Stimulated activated CD8-positive, alpha-beta memory T cell treated with anti-CD3 and anti-CD28 coated beads, Interleukin-2, amount 100 ng/mL, for 48 hours (primary cell): Measurements from ENCODE around the gene CDH22.

Experiments used
- DNase-seq, 2 donors: peaks; one replicate each; pipeline ENCODE4 v3.0.0-alpha.2; 2020; ENCODE audit warnings: low read depth in 2 of 2

CDH22 gene

DNA sequence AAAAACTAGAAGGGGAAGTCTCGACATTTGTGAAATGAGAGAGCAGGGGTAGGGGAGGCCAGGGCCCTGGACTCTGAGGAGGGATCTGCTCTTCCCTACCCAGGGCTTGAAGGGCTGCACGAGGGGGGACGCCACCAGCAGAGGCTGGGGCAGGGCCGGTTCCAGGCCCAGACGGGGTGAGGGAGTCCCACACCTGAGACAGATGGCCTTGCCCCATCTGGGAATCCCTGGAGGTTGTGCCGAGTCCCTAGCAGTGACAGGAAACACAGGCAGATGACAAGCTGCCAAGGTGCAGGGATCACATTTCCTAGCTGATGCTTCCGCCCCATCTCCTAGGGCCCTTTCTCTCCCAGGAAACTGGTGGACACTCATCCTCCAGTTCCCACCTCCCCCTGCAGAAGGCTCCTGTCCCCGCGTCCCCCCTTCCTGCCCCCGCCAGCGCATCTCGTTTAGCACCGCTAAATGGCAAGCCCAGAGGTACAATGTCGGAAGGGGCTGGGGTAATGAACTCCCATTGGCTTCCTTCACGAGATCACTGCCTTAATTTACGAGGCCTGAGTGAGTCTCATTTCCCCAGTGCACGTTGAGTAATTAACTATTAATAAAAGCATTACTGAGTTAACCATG is 35.2 kb upstream of the CDH22 start:
- DNase-seq, result no peak

DNA sequence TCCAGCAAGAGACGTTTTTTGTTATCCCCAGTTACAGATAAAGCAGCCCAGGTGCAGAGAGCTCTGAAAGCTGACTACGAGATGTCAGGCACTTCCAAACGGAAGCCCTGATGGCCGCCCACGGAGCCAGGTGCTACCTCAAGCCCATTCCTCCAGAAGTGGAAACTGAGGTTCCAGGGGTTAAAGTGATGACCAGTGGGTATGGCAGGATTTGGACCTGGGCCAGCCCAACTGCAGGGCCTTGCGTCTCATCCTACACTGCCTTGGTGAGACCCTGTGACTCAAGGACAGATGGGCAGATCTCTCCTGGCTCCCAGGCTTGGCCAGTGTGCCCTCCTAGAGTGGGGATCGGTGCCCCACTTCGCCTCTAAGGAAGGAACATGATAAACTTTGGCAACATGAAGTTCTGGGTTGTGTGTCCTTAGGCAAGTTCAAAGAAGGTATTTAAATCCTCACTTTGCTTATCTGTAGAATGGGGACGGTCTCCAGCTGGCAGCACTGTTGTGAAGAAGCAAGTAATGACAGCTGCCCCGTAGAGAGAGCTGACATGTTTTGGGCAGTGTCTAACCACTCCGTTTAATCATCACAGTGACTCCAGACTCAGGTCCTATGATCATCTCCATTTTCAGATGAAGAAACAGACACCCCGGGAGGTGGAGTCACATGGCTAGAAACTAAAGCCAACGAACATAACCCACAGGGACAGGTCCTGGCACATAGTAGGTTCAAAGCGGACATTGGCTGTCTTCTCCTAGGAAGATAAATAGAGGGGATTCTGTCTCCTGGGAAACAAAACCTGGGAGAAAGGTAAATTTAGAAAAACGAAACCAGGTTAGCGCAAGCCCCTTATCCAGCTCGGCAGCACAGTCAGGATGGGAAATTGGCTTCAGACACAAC is 34.4 kb upstream of the CDH22 start:
- DNase-seq, result no peak

DNA sequence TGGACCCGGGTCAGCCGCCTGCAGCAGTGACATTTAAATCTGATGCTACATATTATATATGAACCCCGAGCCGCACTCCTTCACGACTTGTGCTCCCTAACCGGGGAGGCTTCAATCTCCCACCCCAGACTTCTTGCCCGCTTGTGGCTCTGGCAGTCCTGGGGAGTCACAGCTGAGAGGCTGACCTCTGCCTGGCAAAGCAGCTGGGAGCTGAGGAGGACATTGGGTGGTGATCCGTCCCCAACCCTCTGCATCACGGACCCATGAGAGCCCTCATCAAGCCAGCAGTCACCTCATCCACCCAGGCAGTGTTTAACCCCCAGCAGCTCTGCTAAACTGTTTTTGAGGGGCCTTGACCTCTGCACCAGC is 33.7 kb upstream of the CDH22 start:
- DNase-seq, result no peak

DNA sequence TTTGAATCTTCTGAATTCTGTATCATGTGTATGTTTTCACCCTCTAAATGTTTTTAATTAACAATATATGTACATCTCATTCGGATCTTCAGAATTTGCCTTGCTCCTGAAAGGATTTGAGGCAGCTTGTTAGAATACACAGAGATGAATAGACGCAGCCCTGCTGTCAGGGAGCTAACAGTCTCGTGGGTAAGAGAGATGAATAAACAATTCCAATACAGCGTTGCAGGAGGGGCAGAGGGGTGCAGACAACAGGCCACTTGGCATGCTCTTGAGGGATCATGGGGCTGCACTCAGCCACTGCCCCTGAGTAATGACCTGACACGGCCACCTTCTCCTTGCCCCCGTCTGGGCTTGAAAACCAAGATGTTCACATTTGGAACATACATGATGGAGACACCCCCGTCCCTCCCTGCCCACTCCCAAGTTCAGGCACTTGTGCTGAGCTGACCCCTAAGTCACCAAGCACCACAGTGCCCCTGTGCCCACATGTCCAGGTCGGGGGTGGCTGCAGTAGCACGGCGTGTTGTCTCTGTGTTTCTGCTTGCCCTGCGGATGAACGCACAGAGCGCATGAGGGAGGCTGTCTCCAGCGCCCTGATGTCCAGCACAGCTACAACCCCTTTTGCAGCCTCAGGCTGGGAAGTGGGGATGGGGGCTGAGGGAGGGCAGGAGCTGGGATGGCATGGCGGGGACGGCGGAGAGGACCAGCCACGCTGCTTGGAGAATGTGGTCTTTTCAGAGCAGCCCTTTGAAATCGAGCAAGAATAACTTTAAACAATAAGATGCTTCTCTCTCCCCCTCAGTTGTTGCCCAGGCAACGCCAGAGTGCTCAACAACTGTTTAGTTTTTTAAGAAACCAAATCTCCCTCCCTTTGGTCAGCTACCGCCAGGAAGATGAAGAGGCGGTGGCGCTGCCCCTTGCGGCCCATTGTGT is 33.0 kb upstream of the CDH22 start:
- DNase-seq, result no peak

DNA sequence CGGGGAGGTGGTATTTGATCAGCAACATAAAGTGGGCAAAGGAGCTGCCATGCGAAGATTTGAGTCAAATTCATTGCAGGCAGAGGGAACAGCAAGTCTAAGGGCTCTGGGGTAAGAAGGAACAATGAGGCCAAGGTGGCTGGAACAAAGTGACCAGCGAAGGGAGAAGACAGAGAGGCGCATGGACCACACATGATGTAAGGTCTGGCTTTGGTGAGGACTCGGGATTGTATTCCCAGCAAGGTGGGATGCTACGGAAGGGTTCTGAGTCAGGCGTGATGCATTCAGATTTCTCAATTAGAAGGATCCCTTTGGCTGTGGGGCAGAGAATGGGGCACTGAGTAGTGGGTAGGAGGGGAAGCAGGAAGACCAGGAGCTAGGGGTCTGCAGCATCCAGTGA is 30.7 kb upstream of the CDH22 start:
- DNase-seq, result no peak

DNA sequence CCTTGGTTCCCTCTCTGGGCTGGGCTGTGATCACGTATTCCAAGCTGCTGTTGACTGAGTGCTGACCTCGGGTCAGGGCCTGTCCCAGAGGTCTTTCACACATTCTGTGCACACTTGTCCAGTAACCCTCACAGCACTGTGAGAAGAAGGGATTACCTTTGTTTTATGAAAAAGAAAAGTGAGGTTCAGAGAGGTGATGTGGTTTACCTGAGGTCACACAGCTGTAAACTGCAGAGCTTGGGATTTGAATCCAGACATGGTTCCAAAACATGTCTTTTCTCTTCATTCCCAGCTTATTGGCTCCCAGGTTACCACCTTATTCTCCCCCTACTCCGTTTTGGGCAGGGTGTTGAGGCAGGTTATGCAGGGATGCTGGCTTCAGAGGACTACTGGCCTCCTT is 28.4 kb upstream of the CDH22 start:
- no peak for DNase-seq

DNA sequence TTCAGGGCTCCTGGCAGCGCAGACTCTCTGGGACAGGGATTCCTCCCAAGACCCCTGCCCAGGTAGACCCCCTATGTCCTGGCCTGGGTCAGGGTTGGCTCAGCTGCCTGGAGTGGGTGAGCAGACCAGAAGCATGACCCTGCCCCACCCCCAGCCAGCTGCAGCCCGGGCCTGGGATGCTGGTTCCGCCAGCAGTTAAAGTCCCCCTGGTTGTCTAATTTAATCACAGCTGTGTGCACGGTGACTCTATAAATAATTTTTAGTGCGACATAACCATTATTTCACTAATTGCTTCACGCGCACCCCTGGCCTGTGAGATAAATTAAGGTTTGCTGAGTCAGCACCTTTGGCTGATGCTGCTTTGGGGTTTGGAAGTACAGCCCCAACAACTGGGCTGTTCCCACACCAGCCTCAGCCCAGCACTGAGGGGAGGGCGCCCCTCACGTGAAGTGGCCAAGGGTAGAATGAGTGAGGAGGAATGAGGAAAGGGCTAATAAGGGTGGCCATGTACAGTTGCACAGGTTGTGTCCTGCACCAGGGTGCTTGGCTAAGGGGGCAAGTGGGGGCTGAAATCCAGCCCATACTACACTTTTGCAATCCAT is 26.1 kb upstream of the CDH22 start:
- DNase-seq, result no peak

DNA sequence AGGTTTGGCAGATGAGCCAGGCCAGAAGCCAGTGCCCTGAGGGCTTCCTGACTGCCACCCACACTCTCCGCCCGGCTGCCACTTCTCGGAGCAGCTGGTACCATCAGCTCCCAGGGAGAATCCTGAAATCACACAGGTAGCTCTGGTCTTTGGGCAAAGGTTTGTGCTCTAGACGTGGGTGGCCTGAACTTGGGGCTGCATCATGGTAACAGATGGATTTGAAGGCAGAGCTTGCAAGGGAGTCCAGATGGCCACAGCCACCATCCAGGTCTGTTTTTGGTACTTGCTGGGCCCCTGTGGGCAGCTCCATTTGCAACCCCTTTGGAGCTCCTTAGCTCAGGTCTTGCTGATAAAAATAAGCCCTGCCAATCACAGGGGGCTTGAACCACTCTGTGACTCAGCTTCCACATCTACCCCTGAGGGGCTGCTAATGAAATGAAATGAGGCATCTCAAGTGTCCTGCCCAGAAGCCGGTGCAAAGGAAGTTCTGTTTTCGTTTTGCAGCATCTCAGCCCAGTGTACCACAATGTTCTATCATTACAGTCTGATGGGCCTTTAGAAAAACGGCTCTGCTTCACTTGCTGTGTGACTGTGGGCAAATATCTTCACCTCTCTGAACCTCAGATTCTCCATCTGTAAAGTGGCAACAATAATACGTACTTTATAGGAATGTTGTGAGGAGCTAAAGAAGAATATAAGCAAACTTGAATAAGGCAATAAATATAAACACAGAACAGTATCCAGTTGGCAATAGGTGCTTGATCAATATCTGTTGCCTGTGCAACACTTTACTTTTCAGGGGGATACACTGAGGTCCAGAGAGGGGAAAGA is 25.1 kb upstream of the CDH22 start:
- DNase-seq, result no peak

DNA sequence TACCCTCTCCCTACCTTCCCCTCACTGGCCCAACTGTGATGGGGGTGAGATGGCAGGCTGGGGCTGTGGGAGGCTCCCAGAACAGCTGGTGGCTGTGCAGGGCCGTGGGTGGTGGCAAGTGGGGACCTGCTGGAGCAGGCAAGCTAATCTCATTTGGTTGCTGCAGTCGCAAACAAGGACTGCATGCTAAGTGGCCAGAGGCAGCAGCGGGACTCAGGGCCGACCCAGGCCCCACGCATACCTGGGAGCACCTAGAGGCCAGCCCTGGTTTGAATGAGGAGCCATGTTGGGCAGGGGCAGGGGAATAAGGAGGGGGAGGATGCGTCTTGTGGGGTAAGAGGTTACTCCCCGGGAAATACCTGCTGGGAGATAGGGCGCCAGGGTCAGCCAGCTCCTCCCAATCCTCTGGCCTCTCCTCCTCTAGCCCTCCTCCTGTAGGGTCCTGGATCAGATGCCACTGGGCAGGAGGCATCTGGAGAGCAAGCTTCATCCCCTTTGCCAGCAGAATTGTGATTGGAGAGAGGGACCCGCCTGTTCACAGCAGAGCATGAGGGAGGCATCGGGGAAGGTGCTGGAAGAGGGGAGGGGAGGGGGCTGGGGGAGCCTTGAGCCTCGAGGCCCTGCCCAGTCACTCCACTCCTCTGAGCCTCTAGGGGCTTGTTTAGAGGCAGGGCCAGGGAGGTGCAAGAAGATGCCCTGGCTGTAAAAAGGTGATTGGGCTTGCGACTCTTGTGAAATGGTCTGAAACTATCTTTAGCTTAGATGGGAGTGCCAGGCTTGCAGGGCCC is 24.3 kb upstream of the CDH22 start:
- DNase-seq, result no peak

DNA sequence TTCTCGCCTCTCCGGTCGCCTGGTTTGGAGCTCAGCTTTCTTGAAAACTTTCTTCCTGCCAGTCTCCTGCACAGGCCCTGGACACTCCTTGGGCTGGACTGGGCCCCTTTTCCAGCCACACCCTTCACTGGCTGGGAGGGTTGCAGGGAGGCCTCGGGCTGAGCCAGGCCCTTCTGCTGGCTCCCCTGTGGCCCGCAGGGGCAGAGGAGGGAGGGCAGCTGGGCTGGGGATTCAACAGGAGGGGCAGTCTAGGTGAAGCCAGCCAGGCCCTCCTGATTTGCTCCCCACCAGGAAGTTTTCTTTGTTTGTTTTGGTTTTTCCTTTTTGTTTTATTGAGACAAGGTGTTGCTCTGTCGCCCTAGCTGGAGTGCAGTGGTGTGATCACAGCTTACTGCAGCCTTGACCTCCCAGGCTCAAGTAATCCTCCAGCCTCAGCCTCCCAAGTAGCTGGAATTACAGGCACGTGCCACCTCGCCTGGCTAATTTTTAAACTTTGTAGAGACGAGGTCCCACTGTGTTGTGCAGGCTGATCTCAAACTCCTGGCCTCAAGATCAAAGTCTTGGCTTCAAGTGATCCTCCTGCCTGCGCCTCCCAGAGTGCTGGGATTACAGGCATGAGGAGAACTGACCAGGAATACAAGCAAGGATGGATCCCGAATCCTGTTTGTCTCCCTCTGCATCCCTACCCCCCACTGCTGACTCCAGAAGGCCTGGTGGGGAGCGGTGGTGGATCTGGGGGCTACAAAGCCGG is 23.5 kb upstream of the CDH22 start:
- DNase-seq, result no peak

DNA sequence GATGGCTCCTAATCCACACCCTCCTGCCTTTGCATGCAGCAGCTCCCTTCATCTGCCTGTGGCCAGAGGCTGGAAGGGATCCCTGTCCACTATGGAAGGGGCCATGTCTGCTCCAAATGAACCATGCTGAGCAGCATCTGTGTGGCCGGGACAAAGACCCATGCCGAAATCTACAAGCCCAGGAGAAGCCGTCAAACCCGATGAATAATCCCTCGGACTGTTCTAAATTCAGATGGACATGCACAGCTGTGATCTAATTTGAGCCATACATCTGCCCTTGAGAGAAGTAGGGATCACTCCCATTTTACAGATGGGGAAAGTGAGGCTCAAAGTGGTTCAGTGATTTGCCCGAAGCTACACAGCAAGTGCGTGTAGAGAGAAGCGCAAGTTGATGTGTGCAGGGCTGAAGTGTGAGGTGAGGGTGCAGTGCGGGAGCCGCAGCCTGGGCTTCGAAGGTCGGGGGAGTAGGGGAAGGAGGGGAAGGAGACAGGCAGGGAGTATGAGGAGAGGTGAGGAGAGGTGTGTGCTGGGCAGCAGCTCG is 22.6 kb upstream of the CDH22 start:
- DNase-seq, result no peak

DNA sequence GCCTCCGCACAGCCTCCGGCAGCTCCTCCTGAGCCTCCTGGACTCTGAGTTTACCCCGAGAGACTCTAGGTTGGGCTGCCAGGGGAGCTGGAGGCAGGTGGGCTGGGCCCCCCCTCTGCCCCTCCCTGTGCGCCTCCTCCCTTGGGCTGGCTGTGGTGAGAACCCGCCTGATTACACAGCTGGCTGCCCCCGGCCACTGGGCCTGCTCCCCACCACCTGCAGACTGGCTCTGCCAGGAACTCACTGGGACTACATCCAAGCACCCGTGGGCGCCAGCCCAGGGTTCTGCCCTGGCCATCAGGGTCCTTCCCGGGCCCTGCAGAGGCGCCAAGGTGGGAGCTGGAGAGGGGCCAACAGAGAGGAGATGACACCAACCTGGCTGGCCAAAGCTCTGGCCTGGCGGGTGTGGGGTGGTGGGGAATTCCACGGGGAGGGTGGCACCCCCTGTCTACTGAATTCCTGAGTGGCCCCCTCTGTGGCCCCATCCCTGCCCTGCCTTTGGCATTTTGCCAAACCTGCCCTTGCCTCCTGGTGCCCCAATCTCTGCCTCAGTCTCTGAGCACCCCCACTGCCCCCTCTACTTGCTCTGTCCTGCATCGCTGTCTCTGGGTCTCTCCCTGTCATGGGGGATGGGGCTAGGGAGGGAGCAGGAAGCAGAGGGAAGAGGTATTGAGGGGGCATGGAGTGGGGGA is 21.9 kb upstream of the CDH22 start:
- no peak for DNase-seq

DNA sequence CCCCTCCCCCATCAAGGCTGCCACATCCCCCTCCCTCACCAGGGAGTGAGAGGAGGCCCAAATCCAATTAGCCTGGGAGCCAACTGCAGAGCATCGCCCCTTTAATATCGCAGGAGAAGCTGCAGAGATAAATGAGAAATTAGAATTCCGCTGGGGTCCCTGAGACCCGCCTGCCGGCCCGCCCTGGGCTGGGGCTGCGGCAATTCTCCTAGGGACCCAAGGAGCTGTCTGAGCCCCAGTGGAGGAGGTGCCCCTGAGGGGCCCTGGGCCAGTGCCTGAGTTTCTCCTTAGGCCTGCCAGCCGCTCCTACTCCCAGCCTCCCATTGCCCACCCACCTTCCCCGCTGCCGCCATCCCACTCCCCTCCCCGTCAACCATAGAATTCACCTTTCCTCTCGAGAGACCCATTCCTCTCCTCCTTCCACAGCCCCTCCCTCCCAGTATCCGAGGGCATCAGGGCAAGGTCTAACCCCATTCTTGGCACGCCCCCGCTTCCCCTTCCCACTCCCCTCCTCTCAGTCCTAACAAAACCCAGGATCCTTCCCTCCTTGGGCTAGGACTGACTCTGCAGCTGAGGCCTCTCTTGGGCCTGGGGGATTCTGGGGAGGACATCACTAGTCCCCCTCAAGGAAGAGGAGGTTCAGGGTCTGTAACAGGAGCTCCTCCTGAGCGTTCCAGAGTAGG is 20.0 kb upstream of the CDH22 start:
- no peak for DNase-seq

DNA sequence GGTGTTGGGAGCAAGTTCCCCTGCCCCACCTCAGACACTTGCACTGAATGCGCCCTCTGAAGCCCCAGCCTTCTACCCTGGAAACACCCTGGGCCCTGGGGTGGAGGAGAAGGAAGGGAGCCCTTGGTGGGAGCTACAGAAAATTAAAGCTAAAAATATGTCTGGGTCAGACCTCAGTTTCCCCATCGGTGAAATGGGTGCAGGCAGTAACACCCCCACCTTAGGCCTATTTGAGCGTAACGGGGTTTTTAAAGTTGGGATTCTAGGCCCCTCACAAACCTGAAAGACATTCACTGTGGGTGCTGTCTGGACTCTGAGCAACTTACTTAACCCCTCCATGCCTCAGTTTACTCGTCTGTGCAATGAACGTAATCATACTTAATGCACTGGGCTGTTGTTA is 19.3 kb upstream of the CDH22 start:
- no peak for DNase-seq

DNA sequence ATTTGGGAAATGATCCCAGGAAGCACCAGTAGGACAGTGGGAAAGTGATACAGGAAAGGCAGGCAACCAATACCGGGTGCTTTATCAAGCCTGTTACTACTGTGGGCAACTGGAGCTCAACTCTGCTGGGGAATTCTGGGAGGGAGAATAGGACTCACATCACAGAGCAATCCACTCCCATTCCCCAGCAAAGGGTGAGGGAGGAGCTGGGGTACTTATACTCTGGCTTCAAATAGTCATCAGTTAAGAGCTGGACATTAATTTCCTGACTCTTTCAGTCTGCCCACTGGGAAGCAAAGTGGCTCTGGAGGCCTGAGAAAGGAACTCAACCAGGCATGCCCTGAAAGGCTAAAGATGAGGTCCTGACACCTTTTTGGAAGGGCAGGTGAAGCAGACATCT is 17.5 kb upstream of the CDH22 start:
- DNase-seq, result no peak

DNA sequence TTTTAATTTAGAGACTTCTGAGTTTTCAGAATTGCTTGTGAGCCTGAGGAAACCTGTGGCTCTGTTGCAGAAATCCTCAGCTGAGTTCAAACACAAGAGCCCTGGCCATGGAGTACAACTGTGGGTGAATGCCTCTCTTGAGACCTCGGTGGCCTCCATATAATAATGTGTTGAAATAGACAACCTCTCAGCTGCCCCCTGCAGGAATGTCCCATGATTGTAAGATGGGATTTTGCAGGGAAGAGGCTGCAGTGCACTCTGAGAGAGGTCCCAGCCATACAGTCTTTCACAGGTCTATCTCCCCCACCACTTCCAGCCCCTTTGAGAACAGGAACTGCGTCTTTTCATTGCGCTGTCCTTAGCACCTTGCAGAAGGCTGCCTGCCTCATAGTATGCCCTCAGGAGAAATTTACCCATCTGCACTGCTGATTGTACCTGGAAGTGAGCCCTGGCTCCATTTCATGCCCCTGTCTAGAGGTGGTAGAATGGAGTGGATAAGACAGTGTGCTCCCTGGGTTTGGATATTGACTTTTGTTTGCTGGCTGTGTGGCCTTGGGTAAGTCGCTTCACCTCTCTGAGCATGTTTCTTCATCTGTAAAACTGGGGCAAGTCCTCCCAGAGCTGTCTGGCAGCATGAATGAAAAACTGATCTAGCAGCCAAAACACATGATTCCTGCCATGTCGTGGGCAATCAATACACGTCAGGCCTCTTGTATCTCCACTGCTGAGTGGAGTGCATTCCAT is 16.8 kb upstream of the CDH22 start:
- DNase-seq, result no peak

DNA sequence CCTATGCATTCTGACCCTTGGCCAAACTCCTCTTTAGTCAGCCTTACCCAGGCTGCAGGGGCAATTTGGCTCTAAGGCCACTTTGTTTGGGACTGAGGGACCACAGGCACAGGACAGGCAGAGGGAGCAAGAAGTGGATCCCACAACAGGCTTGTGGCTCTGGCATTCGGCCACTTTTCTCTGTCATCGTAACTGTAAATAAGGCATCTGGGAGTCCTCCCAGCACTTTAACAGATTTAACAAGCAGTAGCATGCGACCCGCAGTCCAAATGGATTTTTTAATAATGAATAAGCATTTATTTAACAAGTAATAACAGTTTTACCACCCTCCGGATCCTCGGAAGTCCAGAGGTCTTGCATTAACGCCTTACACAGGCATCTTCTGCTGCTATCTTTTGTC is 16.1 kb upstream of the CDH22 start:
- no peak for DNase-seq
